ENCODE data around the gene UNC5CL.

UNC5CL gene

DNA sequence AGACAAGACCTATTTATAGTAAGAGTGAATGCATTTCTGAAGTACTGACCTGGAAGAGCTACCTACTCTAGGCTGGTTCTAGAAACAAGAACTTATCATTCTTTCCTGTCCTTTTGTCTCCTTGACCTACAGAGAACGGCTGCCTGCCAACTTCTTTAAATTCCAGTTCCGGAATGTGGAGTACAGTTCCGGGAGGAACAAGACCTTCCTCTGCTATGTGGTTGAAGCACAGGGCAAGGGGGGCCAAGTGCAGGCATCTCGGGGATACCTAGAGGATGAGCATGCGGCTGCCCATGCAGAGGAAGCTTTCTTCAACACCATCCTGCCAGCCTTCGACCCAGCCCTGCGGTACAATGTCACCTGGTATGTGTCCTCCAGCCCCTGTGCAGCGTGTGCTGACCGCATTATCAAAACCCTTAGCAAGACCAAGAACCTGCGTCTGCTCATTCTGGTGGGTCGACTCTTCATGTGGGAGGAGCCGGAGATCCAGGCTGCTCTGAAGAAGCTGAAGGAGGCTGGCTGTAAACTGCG lies 22.2 kb upstream of the UNC5CL start:
- DNase-seq, result no peak

DNA sequence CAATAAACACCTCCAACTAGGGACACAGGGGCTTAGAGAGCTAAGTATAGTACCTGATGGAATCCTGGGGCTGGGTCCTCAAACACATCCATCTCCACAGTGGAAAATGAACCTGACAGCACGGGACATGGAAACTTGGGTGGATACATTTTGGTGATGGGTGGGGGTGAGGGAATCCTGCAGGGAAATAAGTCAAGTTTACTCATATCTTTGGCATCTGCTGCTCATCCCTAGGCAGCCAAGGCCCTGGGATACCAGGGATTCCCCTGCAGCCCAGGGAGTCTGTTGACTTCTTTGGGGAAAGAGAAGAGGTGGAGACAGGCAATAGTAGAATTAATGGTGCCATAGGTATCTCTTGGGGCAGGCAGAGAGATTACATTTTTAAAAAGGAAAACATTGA lies 20.5 kb upstream of the UNC5CL start:
- no peak for DNase-seq

DNA sequence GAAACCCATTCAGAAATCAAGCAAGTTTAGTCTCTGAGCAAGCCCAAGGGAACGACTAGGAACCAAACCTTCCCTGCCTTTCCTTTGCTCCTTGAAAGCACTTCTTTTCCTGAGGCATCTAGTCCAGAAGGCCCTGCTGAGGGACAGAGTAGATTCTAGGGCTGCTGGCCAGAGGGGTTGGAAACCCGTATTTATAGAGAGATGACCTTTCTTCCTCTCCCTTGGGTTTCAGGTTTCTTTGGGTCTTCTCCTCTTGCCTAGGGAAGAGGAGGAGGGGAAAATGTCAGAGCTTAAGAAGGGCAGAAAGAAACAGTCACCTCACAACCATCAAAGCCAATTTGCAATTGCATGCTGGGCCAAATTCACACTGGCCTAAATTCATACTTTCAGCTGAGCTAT lies 19.8 kb upstream of the UNC5CL start:
- DNase-seq, result no peak

GRCh38 chr6:41056768-41057490 lies 17.9 kb upstream of the UNC5CL start:
- no peak for DNase-seq

GRCh38 chr6:41055149-41055548 lies 16.1 kb upstream of the UNC5CL start:
- no peak for DNase-seq

DNA sequence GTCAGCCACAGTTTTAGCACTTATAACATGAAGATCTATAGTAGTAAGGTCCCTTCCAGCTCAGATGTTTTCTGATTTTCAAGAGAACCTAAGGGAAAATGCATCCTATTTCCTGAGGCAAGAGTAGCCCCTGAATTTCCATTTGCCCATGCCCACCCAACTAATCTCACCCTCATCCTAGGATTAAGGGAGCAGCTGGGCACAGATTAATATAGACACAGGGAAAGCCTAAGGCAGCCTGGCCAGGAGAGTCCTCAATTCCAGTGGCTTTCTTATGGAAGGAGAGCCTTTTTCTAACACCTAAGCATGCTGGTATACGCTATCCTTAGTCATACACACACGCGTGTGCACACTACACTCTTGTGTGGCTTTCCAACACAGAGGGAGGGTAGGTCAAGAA lies 15.5 kb upstream of the UNC5CL start:
- no peak for DNase-seq

DNA sequence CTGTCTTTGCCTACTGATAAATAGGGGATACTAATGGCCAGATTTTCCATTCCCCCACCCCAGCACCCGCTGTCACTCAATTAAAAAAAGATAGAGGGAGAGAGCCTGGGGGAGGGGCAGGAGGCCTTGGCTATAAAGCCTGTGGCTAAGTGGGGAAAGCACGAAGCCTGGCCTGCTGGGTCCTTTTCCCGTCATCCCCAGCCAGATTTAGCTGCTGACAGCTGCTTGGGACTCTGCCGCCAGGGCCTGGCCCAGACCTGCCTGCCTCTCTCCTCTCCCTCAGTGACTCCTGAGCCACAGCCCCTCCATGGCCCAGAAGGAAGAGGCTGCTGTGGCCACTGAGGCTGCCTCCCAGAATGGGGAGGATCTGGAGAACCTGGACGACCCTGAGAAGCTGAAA lies 14.0 kb upstream of the UNC5CL start, which contains the start of gene APOBEC2:
Gene APOBEC2, plus strand, starts transcription at position 162 of the 400 bp plus-strand sequence. Its CDS starts 146 bp downstream, at position 308.
- DNase-seq, result no peak

GRCh38 chr6:41051873-41052272 lies 12.9 kb upstream of the UNC5CL start:
- DNase-seq, result no peak

DNA sequence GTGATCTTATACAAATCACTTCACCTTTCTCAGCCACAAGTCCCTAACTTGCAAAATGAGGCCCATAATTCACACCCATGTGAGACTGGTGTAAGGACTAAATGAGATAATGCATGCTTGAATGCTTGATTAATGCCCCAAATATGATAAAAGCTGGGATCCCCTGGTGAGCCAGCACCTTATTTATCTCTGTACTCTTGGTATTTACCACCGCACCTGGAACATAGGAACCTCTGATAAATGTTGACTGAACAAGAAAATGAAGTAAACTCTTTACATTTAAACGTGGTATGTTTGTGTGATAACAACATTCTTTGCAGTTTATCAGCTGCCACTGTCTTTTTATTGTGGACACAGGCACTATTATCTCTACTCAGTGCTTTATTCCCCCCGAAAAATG lies 11.5 kb upstream of the UNC5CL start:
- DNase-seq, result no peak

DNA sequence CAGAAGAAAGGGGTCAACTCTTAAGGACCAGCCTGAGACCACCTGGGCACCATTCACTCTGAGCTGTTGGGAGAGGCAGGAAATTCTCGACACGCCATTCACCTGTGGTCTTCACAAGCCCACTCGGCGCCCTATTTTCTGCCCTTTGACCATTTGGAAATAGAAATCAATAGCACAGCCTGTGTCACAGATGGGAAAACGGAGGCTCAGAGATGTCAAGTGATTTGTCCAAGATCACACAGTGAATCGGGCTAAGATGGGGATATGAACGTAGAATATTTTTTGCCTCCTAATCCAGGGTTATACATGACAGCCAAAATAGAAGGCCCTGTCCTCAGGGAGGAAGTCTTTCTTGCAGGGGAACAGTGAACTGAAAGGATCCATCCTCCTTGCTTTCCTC lies 10.9 kb upstream of the UNC5CL start:
- no peak for DNase-seq

GRCh38 chr6:41049521-41049920 lies 10.5 kb upstream of the UNC5CL start:
- DNase-seq, result no peak

DNA sequence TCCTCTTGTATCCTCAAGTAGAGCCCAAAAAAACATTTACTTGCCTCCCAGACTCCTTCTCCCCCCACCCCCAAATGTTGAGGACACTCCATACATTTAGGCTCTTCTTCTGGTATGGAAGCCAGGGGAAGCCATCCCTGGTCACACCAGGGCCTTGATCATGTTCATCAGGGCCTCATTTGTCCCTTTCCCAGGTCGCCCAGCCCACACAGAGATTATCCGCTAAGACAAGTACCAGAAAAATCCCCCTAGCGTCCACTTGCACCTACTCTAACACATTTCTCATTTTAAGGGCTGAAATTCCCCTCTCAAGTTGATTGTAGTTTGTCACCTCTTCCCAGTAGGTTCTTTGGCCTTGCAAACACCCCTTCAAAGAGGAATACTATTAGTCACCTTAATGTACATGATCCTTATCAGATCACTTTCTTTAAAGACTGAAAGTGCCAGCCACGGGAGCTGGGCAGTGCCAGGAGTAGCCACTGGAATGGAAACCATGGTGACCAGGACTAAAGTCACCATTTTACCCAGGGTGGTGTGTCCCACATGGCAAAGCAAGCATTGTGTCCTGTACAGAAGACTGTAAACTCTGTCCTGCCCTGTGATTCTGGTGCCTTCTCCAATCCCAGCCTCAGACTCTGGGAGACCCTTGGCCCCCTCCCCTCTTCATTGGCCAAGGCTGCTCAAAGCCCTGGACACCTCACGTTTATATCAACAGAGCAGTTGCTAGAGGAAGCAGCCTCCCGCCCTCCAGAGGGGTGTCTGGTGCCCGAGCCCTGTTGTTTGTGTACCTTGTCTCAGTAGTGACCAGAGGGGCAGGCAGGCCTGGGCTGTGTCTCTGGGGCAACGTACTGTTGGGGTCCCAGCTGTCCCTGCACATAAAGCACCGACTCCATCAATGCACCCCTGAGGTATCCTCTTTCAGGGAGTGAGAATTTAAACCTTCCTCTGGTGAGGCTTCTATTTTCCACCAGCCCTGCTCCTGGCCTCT lies 9.0 kb upstream of the UNC5CL start:
- no peak for DNase-seq

DNA sequence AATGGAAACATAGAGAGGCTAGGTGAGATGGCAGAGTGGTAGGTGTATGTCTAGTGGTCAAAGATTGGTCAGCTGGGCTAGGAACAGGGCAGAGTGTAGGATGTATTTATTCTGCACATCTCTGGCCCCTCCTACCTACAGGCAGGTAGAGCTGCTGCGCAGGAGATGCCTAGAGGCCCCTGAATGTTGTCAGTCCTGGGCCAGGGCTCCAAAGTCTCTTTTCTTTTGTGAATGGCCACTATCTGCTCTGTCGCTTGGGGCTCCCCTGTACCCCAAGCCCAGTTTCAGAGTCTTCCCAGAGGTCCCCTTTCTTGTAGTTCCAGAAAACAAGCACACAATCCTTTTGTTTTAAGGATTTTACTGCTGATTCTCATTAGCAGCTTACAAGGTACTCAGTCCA lies 8.3 kb upstream of the UNC5CL start:
- DNase-seq, result no peak

- DNase-seq, result no peak
Observed at GRCh38 chr6:41046084-41046483, 7.1 kb upstream of the UNC5CL start.

- no peak for DNase-seq
Observed at GRCh38 chr6:41045664-41046063, 6.6 kb upstream of the UNC5CL start.

- no peak for DNase-seq
Observed at GRCh38 chr6:41043151-41043550, 4.1 kb upstream of the UNC5CL start.

GRCh38 chr6:41042226-41043055 lies 3.4 kb upstream of the UNC5CL start, which contains the start of gene TSPO2:
Gene TSPO2, plus strand, starts transcription at chr6:41042467. Its CDS starts 519 bp downstream, at chr6:41042986.
- DNase-seq, result no peak

DNA sequence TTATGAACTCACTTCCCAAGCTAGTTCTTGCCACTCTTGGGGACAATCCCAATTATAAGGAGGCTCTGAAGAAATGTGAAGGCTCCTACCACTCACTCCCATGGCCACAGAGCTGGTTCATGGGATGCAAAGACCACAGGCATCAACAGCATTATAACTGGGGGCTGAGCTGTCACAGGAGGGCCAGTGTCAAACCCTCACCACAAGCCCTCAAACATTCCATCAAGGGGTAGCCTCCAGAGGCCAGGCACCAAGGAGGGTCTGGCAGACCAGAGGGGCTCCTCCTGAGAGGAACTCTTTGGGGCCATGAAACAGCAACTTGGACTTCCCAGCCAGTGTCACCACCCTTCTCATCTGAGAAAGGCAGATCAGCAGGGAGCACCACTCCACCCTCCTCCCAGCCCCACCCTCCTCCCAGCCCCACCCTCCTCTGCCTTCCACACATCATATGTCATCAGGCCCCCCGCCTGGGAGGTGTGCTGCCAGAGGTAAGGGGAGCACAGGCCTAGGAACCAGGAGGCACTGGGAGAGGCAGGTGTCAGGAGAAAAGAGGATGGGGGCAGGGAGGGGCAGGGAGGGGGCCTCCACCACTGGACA lies 2.0 kb upstream of the UNC5CL start:
- no peak for DNase-seq

GRCh38 chr6:41040101-41040939 lies 1.3 kb upstream of the UNC5CL start:
- DNase-seq, result no peak

DNA sequence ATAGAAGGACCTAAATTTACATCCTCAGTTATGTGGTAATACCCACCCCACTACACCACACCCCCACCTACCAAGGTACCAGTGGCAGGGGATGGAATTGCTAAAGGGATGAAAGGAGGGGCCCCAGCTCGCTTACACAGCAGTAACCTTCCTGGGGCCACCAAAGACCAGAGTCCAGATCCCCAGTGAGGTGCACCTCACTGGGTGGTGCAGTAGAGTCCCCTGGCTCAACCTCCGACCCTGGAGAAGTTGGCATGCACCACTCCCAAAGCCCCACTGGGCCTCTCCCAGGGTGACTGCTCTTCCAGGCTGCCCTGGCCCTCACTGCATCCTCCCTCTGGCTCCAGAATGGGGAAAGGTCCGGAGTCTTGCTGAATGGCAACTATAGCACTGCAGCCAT lies 816 bp downstream of the UNC5CL start:
- no peak for DNase-seq
